ENCODE data around the gene IL17A.

Gene IL17A

GRCh38 chr6:52216932-52217575, 30.9 kb downstream of the IL17A start:
- no peak for DNase-seq (ENCODE audit: low spot score)

GRCh38 chr6:52217761-52218160, 31.6 kb downstream of the IL17A start:
- no peak for DNase-seq (ENCODE audit: low spot score)

DNA sequence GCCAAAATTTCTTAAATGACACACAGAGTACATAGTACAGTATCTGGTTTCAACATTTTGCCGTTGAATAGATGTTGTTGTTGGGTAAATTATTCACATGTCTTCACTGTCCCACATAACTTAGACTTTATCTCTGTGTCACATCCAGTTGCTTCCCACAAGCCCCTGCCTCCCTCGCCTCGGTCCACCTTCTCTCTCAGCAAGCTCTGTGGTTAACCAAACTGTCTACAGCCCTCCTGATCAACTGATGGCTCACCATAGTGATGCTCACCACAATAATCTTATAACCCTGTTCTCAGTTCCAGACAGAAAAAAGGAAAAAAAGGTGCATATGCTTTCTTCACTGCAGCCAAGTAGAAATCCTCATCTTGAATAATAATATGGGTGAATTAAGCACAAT, 35.1 kb downstream of the IL17A start:
- no peak for DNase-seq (ENCODE audit: low spot score)

- no peak for DNase-seq (ENCODE audit: low spot score)
These were observed 41.3 kb downstream of the IL17A start for GRCh38 chr6:52227495-52227894.

- DNase-seq (ENCODE audit: low spot score): no peak
These were observed 44.5 kb downstream of the IL17A start for GRCh38 chr6:52230685-52231084.

- no peak for DNase-seq (ENCODE audit: low spot score)
These were observed 45.4 kb downstream of the IL17A start for GRCh38 chr6:52231406-52232127.

DNA sequence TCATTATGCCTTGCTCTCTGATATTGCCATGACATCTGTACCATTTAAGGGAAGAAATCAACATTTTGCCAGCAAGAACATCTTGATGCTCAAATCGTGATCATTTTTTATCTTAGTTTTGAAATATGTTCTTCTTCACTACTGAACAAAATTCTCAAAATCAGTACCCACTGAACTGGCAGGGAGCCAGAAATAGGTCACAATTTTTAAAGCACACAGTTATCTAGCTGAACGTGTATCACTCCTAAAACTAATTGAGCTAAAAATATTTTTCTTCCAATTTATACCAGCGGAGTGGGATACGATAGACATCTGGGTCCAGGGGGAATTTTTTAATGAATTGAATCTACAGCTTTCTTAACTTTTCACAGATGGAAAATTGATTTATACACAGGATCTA, 46.8 kb downstream of the IL17A start:
- DNase-seq (ENCODE audit: low spot score): no peak

GRCh38 chr6:52233975-52234823, 48.0 kb downstream of the IL17A start:
- DNase-seq (ENCODE audit: low spot score): peak; percentile 94
